BLaER1 treated with 17β-estradiol and CSF1 and Interleukin-3, amounts not matched to agents 10 nM and 100 nM (cell line): Measurements from ENCODE around the gene MTHFD1L.

Source experiments
- H3K27ac ChIP-seq, 11 experiments: shearing (Covaris generic); formaldehyde crosslinking; 2 replicates each; pipeline ENCODE4 v1.8.1; 2022
- H3K27me3 ChIP-seq, 11 experiments: shearing (Covaris generic); formaldehyde crosslinking; 2 replicates each; pipeline ENCODE4 v1.8.1; 2022
- H3K36me3 ChIP-seq, 11 experiments: shearing (Covaris generic); formaldehyde crosslinking; 2 replicates each; pipeline ENCODE4 v1.8.1; 2022
- H3K4me1 ChIP-seq, 10 experiments: shearing (Covaris generic); formaldehyde crosslinking; 2 replicates each; pipeline ENCODE4 v1.8.1; 2022
- H3K4me2 ChIP-seq, 11 experiments: shearing (Covaris generic); formaldehyde crosslinking; 2 replicates each; pipeline ENCODE4 v1.8.1; 2022
- H3K4me3 ChIP-seq, 10 experiments: shearing (Covaris generic); formaldehyde crosslinking; 2 replicates each; pipeline ENCODE4 v1.8.1; 2022
- H3K9ac ChIP-seq, 11 experiments: shearing (Covaris generic); formaldehyde crosslinking; 2 replicates each; pipeline ENCODE4 v1.8.1; 2022
- H3K9me3 ChIP-seq, 11 experiments: shearing (Covaris generic); formaldehyde crosslinking; replicated peaks in 1 of 11; 2 replicates each; pipeline ENCODE4 v1.8.1; 2022
- H4K20me1 ChIP-seq, 11 experiments: shearing (Covaris generic); formaldehyde crosslinking; 2 replicates each; pipeline ENCODE4 v1.8.1; 2022
- Cebpa-rat ChIP-seq, 11 experiments: shearing (Covaris generic); IDR thresholded peaks; 2 replicates each; pipeline ENCODE4 v1.8.1; 2022

Gene MTHFD1L

GRCh38 chr6:151070631-151071051 lies 205.1 kb downstream of the MTHFD1L start:
- no peak for TF ChIP-seq Cebpa-rat (IDR thresholded peaks at IDR 0.05)
- Histone ChIP-seq H3K4me1 (peaks cover 8 to 16% (median 13%) of the 10 kb centered on the region in 10 experiments; a peak in 18 of 20 replicates), H3K4me2 (no peak overlapping the region), H3K4me3 (no peak overlapping the region), H3K27ac (no peak overlapping the region), H3K9me3 (peaks cover 18 to 52% (median 42%) of the 10 kb centered on the region in 11 experiments), H4K20me1 (no peaks in the 10 kb centered on the region; a peak in 1 of 22 replicates), H3K36me3 (peaks cover 66 to 97% (median 78%) of the 10 kb centered on the region in 11 experiments), H3K27me3 (no peaks in the 10 kb centered on the region), H3K9ac (no peak overlapping the region)

- Histone ChIP-seq H3K27ac (no peak overlapping the region), H3K9ac (no peak overlapping the region)
These were observed 205.8 kb downstream of the MTHFD1L start for GRCh38 chr6:151071295-151071694.

GRCh38 chr6:151073146-151073545 lies 207.6 kb downstream of the MTHFD1L start:
- H3K36me3 ChIP-seq = peaks cover 72 to 97% (median 86%) of the 10 kb centered on the region in 11 experiments
- H3K9ac ChIP-seq = no peak overlapping the region
- peak overlapping the region in 8 of 11 experiments; percentile 26 to 55 (median 40); a peak in 14 of 22 replicates for H3K4me2 ChIP-seq
- no peaks in the 10 kb centered on the region; a peak in 1 of 22 replicates for H4K20me1 ChIP-seq
- no peak overlapping the region for H3K4me3 ChIP-seq
- TF ChIP-seq Cebpa-rat (IDR thresholded peaks at IDR 0.05) = no peak
- H3K27ac ChIP-seq = no peak overlapping the region
- H3K9me3 ChIP-seq = peaks cover 40 to 70% (median 57%) of the 10 kb centered on the region in 11 experiments
- peaks cover 8 to 16% (median 13%) of the 10 kb centered on the region in 10 experiments; a peak in 18 of 20 replicates for H3K4me1 ChIP-seq
- no peaks in the 10 kb centered on the region for H3K27me3 ChIP-seq

More at GRCh38 chr6:151071295-151071694, 205.8 kb downstream of the MTHFD1L start:
- H3K36me3 ChIP-seq = peaks cover 69 to 97% (median 79%) of the 10 kb centered on the region in 11 experiments
- H3K4me1 ChIP-seq = peaks cover 8 to 16% (median 13%) of the 10 kb centered on the region in 10 experiments; a peak in 18 of 20 replicates
- no peak overlapping the region for H3K4me3 ChIP-seq
- no peak for TF ChIP-seq Cebpa-rat (IDR thresholded peaks at IDR 0.05)
- peaks cover 24 to 58% (median 44%) of the 10 kb centered on the region in 11 experiments for H3K9me3 ChIP-seq
- no peak overlapping the region for H3K4me2 ChIP-seq
- H3K27me3 ChIP-seq = no peaks in the 10 kb centered on the region
- no peaks in the 10 kb centered on the region; a peak in 1 of 22 replicates for H4K20me1 ChIP-seq

- Histone ChIP-seq H3K27ac (no peak overlapping the region), H3K9me3 (peaks cover 40 to 76% (median 63%) of the 10 kb centered on the region in 11 experiments), H3K4me3 (no peak overlapping the region), H3K4me2 (peak overlapping the region in 4 of 11 experiments; percentile 27 to 45 (median 40); a peak in 5 of 22 replicates), H3K4me1 (peaks cover 8 to 16% (median 13%) of the 10 kb centered on the region in 10 experiments; a peak in 18 of 20 replicates), H3K9ac (no peak overlapping the region), H3K36me3 (peaks cover 73 to 97% (median 87%) of the 10 kb centered on the region in 11 experiments), H4K20me1 (no peaks in the 10 kb centered on the region; a peak in 1 of 22 replicates), H3K27me3 (no peaks in the 10 kb centered on the region)
- no peak for TF ChIP-seq Cebpa-rat (IDR thresholded peaks at IDR 0.05)
These were observed 208.2 kb downstream of the MTHFD1L start for GRCh38 chr6:151073701-151074100.

- no peak overlapping the region; a peak in 1 of 20 replicates for H3K4me3 ChIP-seq
- H3K4me1 ChIP-seq = peaks cover 8 to 16% (median 13%) of the 10 kb centered on the region in 10 experiments; a peak in 18 of 20 replicates
- no peaks in the 10 kb centered on the region for H3K27me3 ChIP-seq
- H4K20me1 ChIP-seq = no peaks in the 10 kb centered on the region; a peak in 1 of 22 replicates
- H3K36me3 ChIP-seq = peaks cover 73 to 97% (median 87%) of the 10 kb centered on the region in 11 experiments
- no peak overlapping the region for H3K4me2 ChIP-seq
- H3K9me3 ChIP-seq = peaks cover 40 to 73% (median 57%) of the 10 kb centered on the region in 11 experiments
- H3K27ac ChIP-seq = no peak overlapping the region
- H3K9ac ChIP-seq = no peak overlapping the region
- TF ChIP-seq Cebpa-rat (IDR thresholded peaks at IDR 0.05) = no peak
These were observed 209.5 kb downstream of the MTHFD1L start for GRCh38 chr6:151075005-151075404.

GRCh38 chr6:151075527-151075926 lies 210.0 kb downstream of the MTHFD1L start:
- no peak for TF ChIP-seq Cebpa-rat (IDR thresholded peaks at IDR 0.05)
- Histone ChIP-seq H3K9ac (no peak overlapping the region), H3K36me3 (peaks cover 68 to 97% (median 86%) of the 10 kb centered on the region in 11 experiments), H3K27ac (no peak overlapping the region), H3K4me1 (peaks cover 8 to 18% (median 15%) of the 10 kb centered on the region in 10 experiments; a peak in 18 of 20 replicates), H3K27me3 (no peaks in the 10 kb centered on the region), H3K4me2 (no peak overlapping the region), H3K9me3 (peaks cover 40 to 73% (median 55%) of the 10 kb centered on the region in 11 experiments), H3K4me3 (peak overlapping the region in 1 of 10 experiments; percentile 0; a peak in 1 of 20 replicates), H4K20me1 (no peaks in the 10 kb centered on the region; a peak in 2 of 22 replicates)

- Histone ChIP-seq H3K4me1 (peaks cover 11 to 23% (median 18%) of the 10 kb centered on the region in 10 experiments; a peak in 19 of 20 replicates), H3K4me2 (no peak overlapping the region), H3K27ac (no peak overlapping the region), H3K27me3 (no peaks in the 10 kb centered on the region), H4K20me1 (peaks cover 0 to under 1% (median 0%) of the 10 kb centered on the region in 11 experiments; a peak in 2 of 22 replicates), H3K4me3 (0 out of 20 replicates have a peak overlapping the region, but pooled peaks of 1 of the 10 experiments have one; percentile 0), H3K9ac (no peak overlapping the region), H3K36me3 (peaks cover 68 to 93% (median 82%) of the 10 kb centered on the region in 11 experiments), H3K9me3 (peaks cover 40 to 68% (median 55%) of the 10 kb centered on the region in 11 experiments)
- no peak for TF ChIP-seq Cebpa-rat (IDR thresholded peaks at IDR 0.05)
These were observed 210.5 kb downstream of the MTHFD1L start for GRCh38 chr6:151075930-151076555.

GRCh38 chr6:151078655-151079054 lies 213.2 kb downstream of the MTHFD1L start:
- Histone ChIP-seq H3K36me3 (peaks cover 54 to 88% (median 77%) of the 10 kb centered on the region in 11 experiments), H3K27me3 (no peaks in the 10 kb centered on the region), H3K9ac (no peak overlapping the region), H3K4me2 (no peak overlapping the region), H3K27ac (no peak overlapping the region), H4K20me1 (peaks cover 0 to 11% (median 0%) of the 10 kb centered on the region in 11 experiments; a peak in 2 of 22 replicates), H3K9me3 (peaks cover 40 to 64% (median 49%) of the 10 kb centered on the region in 11 experiments), H3K4me3 (no peak overlapping the region), H3K4me1 (peaks cover 6 to 17% (median 12%) of the 10 kb centered on the region in 10 experiments; a peak in 16 of 20 replicates)
- TF ChIP-seq Cebpa-rat (IDR thresholded peaks at IDR 0.05) = no peak

GRCh38 chr6:151081656-151082055 lies 216.2 kb downstream of the MTHFD1L start:
- Histone ChIP-seq H3K4me1 (peaks cover 5 to 24% (median 13%) of the 10 kb centered on the region in 10 experiments; a peak in 15 of 20 replicates), H3K27ac (no peak overlapping the region), H3K36me3 (peaks cover 34 to 76% (median 63%) of the 10 kb centered on the region in 11 experiments), H3K9ac (no peak overlapping the region), H4K20me1 (peaks cover 0 to 25% (median 0%) of the 10 kb centered on the region in 11 experiments; a peak in 2 of 22 replicates), H3K27me3 (no peaks in the 10 kb centered on the region), H3K9me3 (peaks cover 11 to 34% (median 20%) of the 10 kb centered on the region in 11 experiments), H3K4me3 (no peak overlapping the region), H3K4me2 (peak overlapping the region in 6 of 11 experiments; percentile 9 to 42 (median 13); a peak in 4 of 22 replicates)
- no peak for TF ChIP-seq Cebpa-rat (IDR thresholded peaks at IDR 0.05)
